GM23338 (cell line): Measurements from ENCODE around the gene TMEM225B. TPM values are rescaled to one million over a fixed set of nuclear protein-coding genes. Genes with fewer than 3 reads are reported as not detected.

Source experiments
- ATAC-seq: fragments of 200-7000 bp; cut with Tn5 transposase; 3 replicates; pipeline ENCODE4 v1.9.1; 2020
- DNase-seq: peaks from one replicate; pipeline ENCODE4 v3.0.0-alpha.2; 2015; ENCODE audit warnings: low spot score
- H2AFZ ChIP-seq: fragments of 200-600 bp; sonication (generic); 2 replicates; pipeline ENCODE4 v1.8.0; 2016; ENCODE audit warnings: antibody characterized with exemption, mild to moderate bottlenecking, moderate library complexity
- H3F3A ChIP-seq: fragments of 200-600 bp; sonication (generic); replicated peaks from 2 replicates; pipeline ENCODE4 v1.8.0; 2017; ENCODE audit warnings: antibody characterized with exemption, mixed run types, low read depth
- H3K27ac ChIP-seq: fragments of 200-600 bp; sonication (generic); 2 replicates; pipeline ENCODE4 v1.6.1; 2016; ENCODE audit warnings: low read depth
- H3K27me3 ChIP-seq: fragments of 200-600 bp; sonication (generic); 2 replicates; pipeline ENCODE4 v1.8.0; 2016; ENCODE audit warnings: mild to moderate bottlenecking, mixed run types, moderate library complexity; ENCODE audit not compliant: insufficient read depth
- H3K36me3 ChIP-seq: fragments of 200-600 bp; sonication (generic); 2 replicates; pipeline ENCODE4 v1.8.0; 2016; ENCODE audit warnings: mild to moderate bottlenecking; ENCODE audit not compliant: insufficient read depth
- H3K4me1 ChIP-seq: fragments of 200-600 bp; sonication (generic); 2 replicates; pipeline ENCODE4 v1.8.0; 2016; ENCODE audit warnings: mild to moderate bottlenecking, moderate library complexity; ENCODE audit not compliant: insufficient read depth
- H3K4me2 ChIP-seq: fragments of 200-600 bp; sonication (generic); 2 replicates; pipeline ENCODE4 v1.7.1; 2017; ENCODE audit warnings: mixed run types
- H3K4me3 ChIP-seq: fragments of 200-600 bp; sonication (generic); 2 replicates; pipeline ENCODE4 v1.6.1; 2016; ENCODE audit warnings: mixed run types
- H3K79me2 ChIP-seq: fragments of 200-600 bp; sonication (generic); replicated peaks from 2 replicates; pipeline ENCODE4 v1.8.0; 2017; ENCODE audit warnings: mild to moderate bottlenecking; ENCODE audit not compliant: insufficient read depth
- H3K9me2 ChIP-seq: fragments of 200-600 bp; sonication (generic); 2 replicates; pipeline ENCODE4 v1.8.0; 2017; ENCODE audit not compliant: insufficient read depth
- H4K20me1 ChIP-seq: fragments of 200-600 bp; sonication (generic); replicated peaks from 2 replicates; pipeline ENCODE4 v1.8.0; 2017; ENCODE audit warnings: mild to moderate bottlenecking; ENCODE audit not compliant: insufficient read depth
- H3K27ac Mint-ChIP-seq: 2 replicates; pipeline ENCODE4 v1.8.0; 2020; ENCODE audit warnings: inconsistent platforms, mild to moderate bottlenecking, moderate library complexity, mixed read lengths
- H3K27me3 Mint-ChIP-seq: 3 replicates; pipeline ENCODE4 v1.8.0; 2022; ENCODE audit warnings: low read depth, mild to moderate bottlenecking, moderate library complexity, mixed read lengths, inconsistent platforms; ENCODE audit not compliant: insufficient read depth, poor library complexity
- H3K36me3 Mint-ChIP-seq: 3 replicates; pipeline ENCODE4 v1.8.0; 2021; ENCODE audit warnings: low read depth, mild to moderate bottlenecking, inconsistent platforms, moderate library complexity, mixed read lengths
- H3K4me1 Mint-ChIP-seq: 3 replicates; pipeline ENCODE4 v1.8.0; 2020; ENCODE audit warnings: mild to moderate bottlenecking, inconsistent platforms, mixed read lengths
- H3K4me3 Mint-ChIP-seq: 3 replicates; pipeline ENCODE4 v1.8.0; 2021; ENCODE audit warnings: moderate library complexity, mild to moderate bottlenecking, inconsistent platforms, mixed read lengths
- H3K9me3 Mint-ChIP-seq: 3 replicates; pipeline ENCODE4 v1.8.0; 2020; ENCODE audit warnings: moderate library complexity, mild to moderate bottlenecking, inconsistent platforms, mixed read lengths
- CREB1 ChIP-seq: fragments of 250-450 bp; sonication (Bioruptor Pico); IDR thresholded peaks from 2 replicates; pipeline ENCODE4 v1.5.0; 2020; ENCODE audit warnings: low read depth, mild to moderate bottlenecking, moderate library complexity
- POLR2AphosphoS5 ChIP-seq: IDR thresholded peaks from 2 replicates; pipeline ENCODE4 v1.6.1; 2016; ENCODE audit warnings: antibody characterized with exemption, low read depth
- STAT1 ChIP-seq: IDR thresholded peaks from one replicate; pipeline ENCODE4 v1.6.1; 2016; ENCODE audit warnings: antibody characterized with exemption; ENCODE audit not compliant: unreplicated experiment
- ZNF331 ChIP-seq: fragments of 250-450 bp; sonication (Bioruptor Pico); IDR thresholded peaks from 2 replicates; pipeline ENCODE4 v1.5.0; 2020; ENCODE audit warnings: low read depth, mild to moderate bottlenecking, moderate library complexity
- polyA plus RNA-seq: library from polyadenylated mRNA; unstranded; fragments of >200 nt; fragmentation: Nextera tagmentation; extraction: Ambion mirVana; gene quantifications from 2 replicates; pipeline ENCODE4 v1.2.1, GENCODE V29; 2016
- total RNA-seq: library from RNA; depleted of rRNA; stranded (reverse); fragments of >200 nt; shearing (Covaris generic); gene quantifications from 2 replicates; pipeline ENCODE4 v1.2.3, GENCODE V29; 2014
- TF ChIP-seq, protein P1 (sequence below): IDR thresholded peaks from 2 replicates; pipeline ENCODE4 v1.6.1; 2016; ENCODE audit warnings: antibody characterized with exemption
- TF ChIP-seq, protein P2 (sequence below), 2 experiments: fragments of 200-600 bp in 1 of 2; sonication (generic) in 1 of 2; conservative IDR thresholded peaks; 2 replicates each; pipeline versions ENCODE4 v1.5.1 to v1.6.1; 2016 to 2017; ENCODE audit warnings: antibody characterized with exemption in 2 of 2, low read depth in 2 of 2, mild to moderate bottlenecking in 2 of 2, moderate library complexity in 1 of 2

Gene TMEM225B
- total and polyA plus RNA-seq, 2 experiments from 2014 or later: 0.45 TPM; not detected in 1

DNA sequence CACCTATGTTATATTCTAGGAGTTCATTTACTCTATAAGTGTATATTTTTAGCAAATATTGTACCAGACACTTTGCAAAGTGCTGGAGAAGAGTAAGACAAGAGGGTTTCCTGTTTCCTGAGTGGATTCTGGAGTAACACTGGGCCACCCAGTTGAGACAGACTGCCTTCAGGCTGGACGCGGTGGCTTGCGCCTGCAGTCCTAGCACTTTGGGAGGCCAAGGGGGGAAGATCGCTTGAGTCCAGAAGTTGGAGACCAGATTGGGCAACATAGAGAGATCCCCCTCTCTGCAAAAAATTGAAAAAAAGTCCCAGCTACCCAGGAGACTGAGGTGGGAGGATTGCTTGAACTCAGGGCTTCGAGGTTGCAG lies 17.9 kb downstream of the TMEM225B start:
- Histone ChIP-seq H3K4me1 (peaks cover 5% of the 10 kb centered on the region; the same call in 1 of the 2 replicates), H2AFZ (peak overlapping the region; percentile 97), H3F3A (no peaks in the 10 kb centered on the region), H3K36me3 (peaks cover 12% of the 10 kb centered on the region), H3K4me3 (peak overlapping the region; percentile 94), H4K20me1 (no peaks in the 10 kb centered on the region; the same call in 1 of the 2 replicates), H3K9me2 (no peaks in the 10 kb centered on the region), H3K27me3 (no peaks in the 10 kb centered on the region), H3K79me2 (peaks cover 20% of the 10 kb centered on the region), H3K27ac (0 out of 2 replicates have a peak overlapping the region, but pooled peaks have one; percentile 68), H3K4me2 (peak overlapping the region; percentile 84)
- Mint-ChIP-seq H3K9me3 (no peaks in the 10 kb centered on the region; the same call in 2 of the 3 replicates), H3K4me3 (peak overlapping the region; percentile 93), H3K27me3 (peaks cover 14% of the 10 kb centered on the region), H3K36me3 (peaks cover 30% of the 10 kb centered on the region), H3K4me1 (peaks cover 9% of the 10 kb centered on the region), H3K27ac (peak overlapping the region; percentile 98; the same call in 1 of the 2 replicates)
- DNase-seq (no peak), ATAC-seq (no peak)
- no peak for TF ChIP-seq ZNF331 (CRISPR knock-in tag)

DNA sequence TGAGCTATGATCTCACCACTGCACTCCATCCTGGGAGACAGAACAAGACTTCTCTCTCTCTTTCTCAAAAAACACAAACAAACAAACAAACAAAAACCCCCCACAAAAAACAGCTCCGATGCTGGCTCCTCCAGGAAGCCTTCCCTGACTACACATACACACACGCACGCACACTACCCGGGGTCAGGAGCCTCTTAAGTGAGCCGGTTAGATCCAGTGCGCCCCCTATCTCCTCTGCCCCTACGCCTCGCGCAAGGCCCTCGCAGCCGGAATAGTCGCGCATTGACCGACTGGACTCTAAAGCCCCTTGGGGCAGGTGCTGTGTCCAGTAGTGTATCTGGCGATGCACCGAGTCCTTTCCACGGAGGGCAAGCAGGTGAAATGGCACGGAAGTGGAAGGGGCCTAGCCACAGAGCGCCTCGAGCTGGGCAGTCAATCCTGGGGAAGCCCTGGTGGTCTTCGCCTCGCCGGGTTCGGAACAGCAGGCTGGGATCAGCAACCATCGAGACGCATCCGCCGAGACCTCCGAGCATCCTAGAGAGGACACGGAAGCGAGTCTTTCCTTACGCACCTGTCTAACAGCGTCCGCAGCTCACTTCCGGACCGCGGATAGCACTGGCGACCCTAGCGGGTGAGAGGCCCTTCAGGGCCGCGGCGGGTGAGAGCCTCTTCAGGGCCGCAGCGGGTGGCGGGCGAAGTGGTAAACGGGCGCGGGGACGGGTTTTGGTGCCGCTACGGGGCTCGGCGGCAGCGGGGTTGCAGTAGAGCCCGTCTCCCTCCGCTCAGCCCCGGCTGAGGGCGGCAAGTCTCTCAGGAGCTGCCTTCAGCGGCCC lies 18.5 kb downstream of the TMEM225B start, which contains the start of gene ZSCAN25:
Gene ZSCAN25, plus strand, starts transcription at position 588 of the 833 bp plus-strand sequence. CDS start 2,661 bp downstream, outside the sequence.
- peak within 1 kb of the TSS; percentile 98 for H3K27ac Mint-ChIP-seq

More for the DNA sequence above, 18.5 kb downstream of the TMEM225B start, which contains the start of gene ZSCAN25:
- H3K4me1 ChIP-seq: peaks cover 5% of the 10 kb centered on the region; the same call in 1 of the 2 replicates
- H3K27me3 Mint-ChIP-seq: peaks cover 14% of the 10 kb centered on the region
- H3K4me2 ChIP-seq: peak within 1 kb of the TSS; percentile 84
- H3K9me3 Mint-ChIP-seq: no peaks in the 10 kb centered on the region; the same call in 2 of the 3 replicates
- H2AFZ ChIP-seq: peak within 1 kb of the TSS; percentile 97
- peaks cover 12% of the 10 kb centered on the region for H3K36me3 ChIP-seq
- no peaks in the 10 kb centered on the region for H3K9me2 ChIP-seq
- no peak for TF ChIP-seq STAT1
- TF ChIP-seq, protein P1, sequence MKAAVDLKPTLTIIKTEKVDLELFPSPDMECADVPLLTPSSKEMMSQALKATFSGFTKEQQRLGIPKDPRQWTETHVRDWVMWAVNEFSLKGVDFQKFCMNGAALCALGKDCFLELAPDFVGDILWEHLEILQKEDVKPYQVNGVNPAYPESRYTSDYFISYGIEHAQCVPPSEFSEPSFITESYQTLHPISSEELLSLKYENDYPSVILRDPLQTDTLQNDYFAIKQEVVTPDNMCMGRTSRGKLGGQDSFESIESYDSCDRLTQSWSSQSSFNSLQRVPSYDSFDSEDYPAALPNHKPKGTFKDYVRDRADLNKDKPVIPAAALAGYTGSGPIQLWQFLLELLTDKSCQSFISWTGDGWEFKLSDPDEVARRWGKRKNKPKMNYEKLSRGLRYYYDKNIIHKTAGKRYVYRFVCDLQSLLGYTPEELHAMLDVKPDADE: peak; percentile 91; the same call in 1 of the 2 replicates
- TF ChIP-seq, protein P2, sequence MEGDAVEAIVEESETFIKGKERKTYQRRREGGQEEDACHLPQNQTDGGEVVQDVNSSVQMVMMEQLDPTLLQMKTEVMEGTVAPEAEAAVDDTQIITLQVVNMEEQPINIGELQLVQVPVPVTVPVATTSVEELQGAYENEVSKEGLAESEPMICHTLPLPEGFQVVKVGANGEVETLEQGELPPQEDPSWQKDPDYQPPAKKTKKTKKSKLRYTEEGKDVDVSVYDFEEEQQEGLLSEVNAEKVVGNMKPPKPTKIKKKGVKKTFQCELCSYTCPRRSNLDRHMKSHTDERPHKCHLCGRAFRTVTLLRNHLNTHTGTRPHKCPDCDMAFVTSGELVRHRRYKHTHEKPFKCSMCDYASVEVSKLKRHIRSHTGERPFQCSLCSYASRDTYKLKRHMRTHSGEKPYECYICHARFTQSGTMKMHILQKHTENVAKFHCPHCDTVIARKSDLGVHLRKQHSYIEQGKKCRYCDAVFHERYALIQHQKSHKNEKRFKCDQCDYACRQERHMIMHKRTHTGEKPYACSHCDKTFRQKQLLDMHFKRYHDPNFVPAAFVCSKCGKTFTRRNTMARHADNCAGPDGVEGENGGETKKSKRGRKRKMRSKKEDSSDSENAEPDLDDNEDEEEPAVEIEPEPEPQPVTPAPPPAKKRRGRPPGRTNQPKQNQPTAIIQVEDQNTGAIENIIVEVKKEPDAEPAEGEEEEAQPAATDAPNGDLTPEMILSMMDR (conservative IDR thresholded peaks at IDR 0.05; ENCODE audit: low read depth in 2 of 2): peak; percentile 73 to 84
- TF ChIP-seq CREB1 (CRISPR knock-in tag): peak; percentile 83
- TF ChIP-seq POLR2AphosphoS5: peak; percentile 94
- H3K4me3 ChIP-seq: peak within 1 kb of the TSS; percentile 94
- no peaks in the 10 kb centered on the region for H3K27me3 ChIP-seq
- H3K27ac ChIP-seq: 0 out of 2 replicates have a peak within 1 kb of the TSS, but pooled peaks have one; percentile 68
- H3K4me3 Mint-ChIP-seq: peak within 1 kb of the TSS; percentile 93
- peaks cover 36% of the 10 kb centered on the region for H3K36me3 Mint-ChIP-seq
- ATAC-seq: peak; percentile 97
- DNase-seq: peak; percentile 98
- H3K79me2 ChIP-seq: peaks cover 20% of the 10 kb centered on the region
- H4K20me1 ChIP-seq: no peaks in the 10 kb centered on the region; the same call in 1 of the 2 replicates
- H3K4me1 Mint-ChIP-seq: peaks cover 9% of the 10 kb centered on the region
- H3F3A ChIP-seq: no peaks in the 10 kb centered on the region
